Frontal cortex (tissue), 4 donors: Measurements from ENCODE around the gene GPC3. TPM values are rescaled to one million over a fixed set of nuclear protein-coding genes. Genes with fewer than 3 reads are reported as not detected.

Source experiments
- DNase-seq, 2 donors: peaks; one replicate each; pipeline ENCODE4 v3.0.0; 2012; ENCODE audit warnings: low spot score in 2 of 2
- FAIRE-seq: peaks from 2 replicates; lab custom pipeline; 2012; peaks lifted over from hg19 to GRCh38; lab: Jason Lieb, UNC
- total RNA-seq: library from RNA; depleted of rRNA; stranded (reverse); fragments of >200 nt; gene quantifications from one replicate; pipeline ENCODE4 v1.2.3, GENCODE V29; 2014
- donor health status: control.
- donor health status: control.
- donor health status: control.

Gene GPC3
- total RNA-seq, 1 donor from 2014 or later = 3.3 TPM

- DNase-seq (no peak), FAIRE-seq (no peak)
Observed at GRCh38 chrX:133939655-133940302, 45.6 kb downstream of the GPC3 start.

- FAIRE-seq (no peak), DNase-seq (no peak)
Observed at GRCh38 chrX:133938530-133938929, 46.9 kb downstream of the GPC3 start.

DNA sequence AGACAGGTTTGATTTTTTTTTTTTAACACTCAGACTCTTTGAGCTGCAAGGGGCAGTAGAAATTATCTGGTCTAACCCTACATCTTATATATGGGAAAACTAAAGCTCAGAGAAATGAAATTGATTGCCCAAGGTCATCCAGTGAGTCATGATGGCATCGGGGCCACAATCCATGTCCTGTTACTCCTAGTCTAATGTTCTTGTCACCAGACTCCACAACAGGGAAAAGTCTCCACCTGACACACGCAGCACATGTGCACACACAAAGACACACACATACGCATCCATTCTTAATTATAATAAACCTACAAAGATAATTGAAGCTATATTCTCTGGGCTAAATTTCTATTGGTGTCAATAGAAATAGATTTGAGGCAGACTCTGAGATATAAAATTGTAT, 48.4 kb downstream of the GPC3 start:
- FAIRE-seq = no peak
- no peak for DNase-seq

GRCh38 chrX:133935076-133935475, 50.3 kb downstream of the GPC3 start:
- FAIRE-seq = no peak
- DNase-seq = no peak

GRCh38 chrX:133933316-133933715, 52.1 kb downstream of the GPC3 start:
- DNase-seq = no peak
- FAIRE-seq = no peak

DNA sequence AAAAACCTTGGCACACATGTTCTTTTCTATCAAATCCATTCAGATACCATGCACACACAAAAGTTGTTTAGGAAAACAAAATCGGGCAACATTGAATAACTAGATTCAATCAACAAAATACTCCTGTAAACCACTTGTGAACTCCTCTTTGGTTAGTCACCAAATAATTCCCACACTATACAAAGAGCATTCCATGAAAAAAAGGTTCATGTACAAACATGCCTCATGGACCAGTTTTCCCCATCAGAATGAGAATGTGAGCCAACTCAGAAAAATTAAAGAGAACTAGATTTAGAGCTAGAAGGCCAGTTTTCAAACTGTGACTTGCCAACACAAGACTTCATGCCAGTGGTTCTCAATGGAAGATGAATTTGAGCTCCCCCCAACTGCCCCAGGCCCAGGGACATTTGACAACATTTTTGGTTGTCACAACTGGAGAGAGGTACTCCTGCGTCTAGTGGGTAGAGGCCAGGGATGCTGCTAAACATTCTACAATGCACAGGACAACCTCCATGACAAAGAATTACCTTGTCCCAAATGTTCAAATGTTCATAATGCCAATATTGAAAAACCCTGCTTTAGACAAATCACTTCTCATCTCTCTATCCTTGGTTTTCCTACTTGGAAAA, 55.4 kb downstream of the GPC3 start:
- DNase-seq = no peak
- FAIRE-seq = no peak

DNA sequence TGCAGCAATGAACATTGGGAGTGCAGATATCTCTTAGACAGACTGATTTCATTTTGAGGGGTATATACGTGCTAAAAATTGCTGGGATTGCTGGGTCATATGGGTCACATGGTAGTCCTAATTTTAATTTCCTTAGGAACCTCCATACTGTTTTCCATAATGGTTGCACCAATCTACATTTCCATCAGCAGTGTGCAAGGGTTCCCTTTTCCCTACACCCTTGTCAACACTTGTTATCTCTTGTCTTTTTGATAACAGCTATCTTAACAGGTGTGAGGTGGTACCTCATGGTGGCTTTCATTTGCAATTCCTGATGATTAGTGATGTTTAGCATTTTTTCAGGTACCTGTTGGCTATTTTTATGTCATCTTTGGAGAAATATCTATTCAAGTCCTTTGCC, 57.0 kb downstream of the GPC3 start:
- FAIRE-seq (no peak), DNase-seq (no peak)

GRCh38 chrX:133926809-133927208, 58.6 kb downstream of the GPC3 start:
- FAIRE-seq = no peak
- DNase-seq = no peak

GRCh38 chrX:133926099-133926498, 59.3 kb downstream of the GPC3 start:
- no peak for DNase-seq
- no peak for FAIRE-seq

GRCh38 chrX:133924548-133924947, 60.8 kb downstream of the GPC3 start:
- DNase-seq (no peak), FAIRE-seq (no peak)

- FAIRE-seq (no peak), DNase-seq (no peak)
Observed at GRCh38 chrX:133923548-133923947, 61.8 kb downstream of the GPC3 start.

GRCh38 chrX:133923113-133923512, 62.3 kb downstream of the GPC3 start:
- FAIRE-seq = no peak
- no peak for DNase-seq

- DNase-seq (no peak), FAIRE-seq (no peak)
Observed at GRCh38 chrX:133922390-133922771, 63.0 kb downstream of the GPC3 start.

- FAIRE-seq (no peak), DNase-seq (peak in 1 of 2 donors; percentile 1)
Observed at GRCh38 chrX:133921764-133922389, 63.5 kb downstream of the GPC3 start.

GRCh38 chrX:133921086-133921485, 64.3 kb downstream of the GPC3 start:
- no peak for FAIRE-seq
- DNase-seq = no peak

GRCh38 chrX:133918361-133918771, 67.0 kb downstream of the GPC3 start:
- no peak for FAIRE-seq

GRCh38 chrX:133916984-133917722, 68.2 kb downstream of the GPC3 start:
- FAIRE-seq (no peak), DNase-seq (no peak)

More at GRCh38 chrX:133918361-133918771, 67.0 kb downstream of the GPC3 start:
- no peak for DNase-seq

GRCh38 chrX:133913658-133914388, 71.6 kb downstream of the GPC3 start:
- no peak for FAIRE-seq
- no peak for DNase-seq

GRCh38 chrX:133913009-133913408, 72.4 kb downstream of the GPC3 start:
- FAIRE-seq (no peak), DNase-seq (no peak)
